Kidney (tissue), 14 donors: ENCODE results near the gene CLEC3B. TPM values are rescaled to one million over a fixed set of nuclear protein-coding genes. Genes with fewer than 3 reads are reported as not detected.

Experiments
- DNase-seq, 5 donors: peaks; one replicate each; pipeline ENCODE4 v3.0.0-alpha.2; 2013 to 2020
- FAIRE-seq: peaks from 2 replicates; lab custom pipeline; 2012; peaks lifted over from hg19 to GRCh38; lab: Jason Lieb, UNC
- H3K27ac ChIP-seq, 2 donors: one replicate each; pipeline ENCODE4 v1.7.0; 2013; ENCODE audit warnings: low read depth in 2 of 2, low read length in 2 of 2, inconsistent platforms in 1 of 2
- H3K27me3 ChIP-seq: one replicate; pipeline ENCODE4 v1.7.1; 2013; ENCODE audit warnings: low read length, inconsistent platforms; ENCODE audit not compliant: control insufficient read depth, insufficient read depth
- H3K36me3 ChIP-seq, 3 donors: one replicate each; pipeline versions ENCODE4 v1.7.0 to v1.7.1; 2013; ENCODE audit warnings: low read length in 3 of 3, control low read depth in 1 of 3, inconsistent platforms in 1 of 3; ENCODE audit not compliant: insufficient read depth in 3 of 3, control insufficient read depth in 2 of 3
- H3K4me1 ChIP-seq, 3 donors: one replicate each; pipeline versions ENCODE4 v1.7.0 to v1.7.1; 2013; ENCODE audit warnings: low read length in 3 of 3, inconsistent platforms in 1 of 3, low read depth in 1 of 3; ENCODE audit not compliant: control insufficient read depth in 2 of 3, insufficient read depth in 2 of 3
- H3K4me3 ChIP-seq, 3 donors: one replicate each; pipeline versions ENCODE4 v1.7.0 to v1.8.1; 2013; ENCODE audit warnings: low read length in 3 of 3, control low read depth in 1 of 3, inconsistent platforms in 1 of 3
- H3K9ac ChIP-seq, 3 donors: one replicate each; pipeline versions ENCODE4 v1.7.0 to v1.7.1; 2013; ENCODE audit warnings: low read length in 3 of 3, control low read depth in 1 of 3, inconsistent platforms in 1 of 3
- H3K9me3 ChIP-seq, 3 donors: one replicate each; pipeline versions ENCODE4 v1.7.0 to v1.7.1; 2013; ENCODE audit warnings: low read length in 3 of 3, control low read depth in 1 of 3, inconsistent platforms in 1 of 3; ENCODE audit not compliant: control insufficient read depth in 2 of 3, insufficient read depth in 1 of 3
- CTCF ChIP-seq: IDR thresholded peaks from 3 replicates; pipeline ENCODE4 v1.5.1; 2012; ENCODE audit warnings: mild to moderate bottlenecking, moderate library complexity, borderline replicate concordance; ENCODE audit not compliant: insufficient read depth; ENCODE audit errors: extremely low read depth
- intact Hi-C: fragments of 100-400 bp; cut with DNase I; formaldehyde crosslinking; loops from one replicate; pipeline ENCODE4 v1.11.1; 2022
- polyA plus RNA-seq: library from polyadenylated mRNA; stranded (reverse); fragments of 350-450 nt; fragmentation: Illumina TruSeq; extraction: RNeasy Lipid Tissue Mini Kit (QIAGEN cat#74804); gene quantifications from one replicate; pipeline ENCODE4 v1.2.3, GENCODE V29; 2014; ENCODE audit warnings: low read depth, low replicate concordance; ENCODE audit not compliant: insufficient read depth
- total RNA-seq: library from RNA; stranded (reverse); fragmentation: NEBNext Ultra II Directional; extraction: Animal tissue kit (Norgen Biotek cat#: 25700); gene quantifications from one replicate; pipeline ENCODE4 v1.2.1, GENCODE V29; 2021
- donor health status: control.
- donor health status: control.
- donor health status: control.
- donor health status: control.
- donor health status: control.
- donor health status: DM: yes; HTN: yes; CAD: no.
- donor health status: Normal renal cell carcinoma (clear cell type).

Gene CLEC3B
- total and polyA plus RNA-seq, 2 donors from 2014 or later = 45.3 to 284 TPM

GRCh38 chr3:45055411-45056143, 29.5 kb downstream of the CLEC3B start:
- intact Hi-C loops = no loop called here
- FAIRE-seq (no peak), DNase-seq (peak in 1 of 5 donors; percentile 12)
- Histone ChIP-seq H3K9me3 (no peaks in the 10 kb centered on the region), H3K36me3 (no peaks in the 10 kb centered on the region), H3K27ac (no peak overlapping the region), H3K4me3 (no peak overlapping the region), H3K4me1 (no peaks in the 10 kb centered on the region), H3K27me3 (no peaks in the 10 kb centered on the region), H3K9ac (no peak overlapping the region)
- TF ChIP-seq CTCF = no peak

DNA sequence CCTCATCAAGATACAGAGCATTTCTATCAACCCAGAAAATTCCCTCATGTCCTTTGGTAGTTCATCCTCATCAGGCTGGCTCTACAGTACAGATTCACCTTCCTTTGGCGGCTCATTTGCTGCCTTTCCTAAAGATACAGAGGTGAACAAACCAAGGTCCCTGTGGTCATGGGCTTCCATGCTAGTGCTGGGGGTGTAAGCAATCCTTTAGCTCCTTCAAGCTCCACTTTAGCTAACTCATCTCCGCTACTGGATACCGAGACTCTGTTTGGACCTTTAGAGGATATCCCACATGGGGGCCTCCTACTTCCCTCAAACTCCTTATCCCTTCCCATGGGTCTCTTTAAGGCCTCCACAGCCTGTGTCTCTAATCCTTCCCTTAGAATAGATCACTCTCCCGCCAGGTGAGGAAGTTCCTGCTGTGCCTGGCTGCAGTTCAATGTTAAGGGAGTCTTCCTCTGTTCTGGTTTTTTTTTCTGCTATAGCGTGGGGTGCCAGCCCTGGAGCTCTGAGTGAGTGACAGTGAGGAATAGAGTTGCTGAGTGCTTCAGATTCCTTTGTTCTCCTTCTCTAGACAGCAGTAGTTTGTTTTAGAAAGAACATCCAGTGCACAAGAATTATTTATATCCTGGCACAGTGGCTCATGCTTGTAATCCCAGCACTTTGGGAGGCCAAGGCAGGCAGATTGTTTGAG, 30.7 kb downstream of the CLEC3B start:
- FAIRE-seq = no peak
- H3K9me3 ChIP-seq = no peaks in the 10 kb centered on the region
- no peak for DNase-seq
- no peak overlapping the region for H3K27ac ChIP-seq
- H3K4me3 ChIP-seq = no peak overlapping the region
- no peaks in the 10 kb centered on the region for H3K27me3 ChIP-seq
- no peaks in the 10 kb centered on the region for H3K36me3 ChIP-seq
- H3K9ac ChIP-seq = no peak overlapping the region
- H3K4me1 ChIP-seq = no peaks in the 10 kb centered on the region
- TF ChIP-seq CTCF = no peak
- intact Hi-C loops = no loop called here

DNA sequence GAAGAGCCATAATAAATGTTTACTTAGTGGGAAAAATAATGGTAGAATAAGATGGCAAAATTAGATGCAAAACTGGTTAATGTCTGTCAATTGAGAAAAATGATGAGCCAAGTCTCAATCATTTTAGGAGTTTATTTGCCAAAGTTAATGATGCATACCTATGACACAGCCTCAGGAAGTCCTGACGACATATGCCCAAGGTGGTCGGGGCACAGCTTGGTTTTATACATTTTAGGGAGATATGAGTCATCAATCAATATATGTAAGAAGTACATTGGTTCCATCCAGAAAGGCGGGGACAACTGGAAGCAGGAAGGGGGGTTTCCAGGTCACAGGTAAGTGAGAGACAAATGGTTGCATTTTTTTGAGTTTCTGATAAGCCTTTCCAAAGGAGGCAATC, 31.5 kb downstream of the CLEC3B start:
- Histone ChIP-seq H3K9me3 (no peaks in the 10 kb centered on the region), H3K4me1 (no peaks in the 10 kb centered on the region), H3K27ac (no peak overlapping the region), H3K4me3 (no peak overlapping the region), H3K36me3 (no peaks in the 10 kb centered on the region), H3K27me3 (no peaks in the 10 kb centered on the region), H3K9ac (no peak overlapping the region)
- FAIRE-seq = no peak
- no peak for DNase-seq
- intact Hi-C loops = no loop called here
- TF ChIP-seq CTCF = no peak
